T-helper 1 cell treated with Interleukin-12 subunit alpha and Interleukin-12 subunit beta and Interleukin-4 antibody, amounts not matched to agents 30 μg/mL and 1 μg/mL, for 36 hours (primary cell): ENCODE measurements around the gene USO1.

ENCODE experiments used
- H3K27ac Mint-ChIP-seq: one replicate; pipeline ENCODE4 v1.8.0; 2021; ENCODE audit warnings: mild to moderate bottlenecking, mixed read lengths
- H3K27me3 Mint-ChIP-seq: one replicate; pipeline ENCODE4 v1.8.0; 2021; ENCODE audit warnings: low read depth, mixed read lengths
- H3K36me3 Mint-ChIP-seq: one replicate; pipeline ENCODE4 v1.8.0; 2021; ENCODE audit warnings: low read depth, mixed read lengths
- H3K4me1 Mint-ChIP-seq: one replicate; pipeline ENCODE4 v1.8.0; 2021; ENCODE audit warnings: low read depth, mixed read lengths
- H3K4me3 Mint-ChIP-seq: one replicate; pipeline ENCODE4 v1.8.0; 2021; ENCODE audit warnings: mild to moderate bottlenecking, moderate library complexity, mixed read lengths
- H3K9me3 Mint-ChIP-seq: one replicate; pipeline ENCODE4 v1.8.0; 2021; ENCODE audit warnings: mixed read lengths

The USO1 gene

GRCh38 chr4:75858721-75859120, 134.3 kb downstream of the USO1 start:
- H3K4me1 Mint-ChIP-seq: no peaks in the 10 kb centered on the region
- H3K36me3 Mint-ChIP-seq: no peaks in the 10 kb centered on the region
- H3K27ac Mint-ChIP-seq: no peak overlapping the region
- H3K4me3 Mint-ChIP-seq: no peak overlapping the region
- H3K27me3 Mint-ChIP-seq: peaks cover 4% of the 10 kb centered on the region
- no peaks in the 10 kb centered on the region for H3K9me3 Mint-ChIP-seq

DNA sequence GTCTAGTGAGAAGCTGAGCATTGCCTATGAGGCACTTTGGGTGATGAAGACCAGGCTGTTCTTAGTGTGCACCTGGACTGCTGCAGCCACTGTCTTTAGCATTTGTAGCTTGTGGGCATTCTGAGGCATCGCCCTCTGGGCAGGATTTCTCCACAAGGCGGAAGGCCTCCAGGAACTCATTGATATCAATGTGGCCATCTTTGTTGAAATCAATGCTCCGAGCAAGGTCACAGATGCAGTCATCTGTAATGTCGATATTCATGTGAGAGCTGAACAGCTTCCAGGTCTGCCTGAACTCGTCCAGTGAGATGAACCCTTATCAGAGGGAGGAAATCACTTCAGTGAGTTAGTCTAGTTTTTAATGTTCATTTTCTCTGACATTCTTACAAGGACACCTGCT, 136.2 kb downstream of the USO1 start:
- H3K27ac Mint-ChIP-seq: no peak overlapping the region
- no peak overlapping the region for H3K4me3 Mint-ChIP-seq
- no peaks in the 10 kb centered on the region for H3K9me3 Mint-ChIP-seq
- H3K36me3 Mint-ChIP-seq: no peaks in the 10 kb centered on the region
- no peaks in the 10 kb centered on the region for H3K27me3 Mint-ChIP-seq
- H3K4me1 Mint-ChIP-seq: no peaks in the 10 kb centered on the region
